Tibial nerve (tissue), 4 donors: ENCODE results near the gene MRPL33.

Source experiments
- CTCF ChIP-seq, 5 experiments: fragments of 200-600 bp in 3 of 5; fragments of 450-650 bp in 2 of 5; sonication (generic) in 3 of 5; IDR thresholded peaks; one replicate each; pipeline ENCODE4 v1.5.1; 2016 to 2019; ENCODE audit warnings: antibody characterized with exemption in 5 of 5, mild to moderate bottlenecking in 3 of 5, moderate library complexity in 2 of 5
- EP300 ChIP-seq, 2 donors: sonication (generic); formaldehyde crosslinking; IDR thresholded peaks; one replicate each; pipeline ENCODE4 v1.6.1; 2017; ENCODE audit warnings: antibody characterized with exemption in 2 of 2, mild to moderate bottlenecking in 1 of 2
- POLR2A ChIP-seq, 2 donors: fragments of 450-650 bp; IDR thresholded peaks; one replicate each; pipeline ENCODE4 v1.6.1; 2017; ENCODE audit warnings: antibody characterized with exemption in 2 of 2, mild to moderate bottlenecking in 2 of 2, moderate library complexity in 2 of 2

- TF ChIP-seq CTCF (IDR thresholded peaks at IDR 0.05) (no peak), POLR2A (IDR thresholded peaks at IDR 0.05) (no peak), EP300 (IDR thresholded peaks at IDR 0.05) (peak in 1 of 2 donors; percentile 79)
These were observed 27.6 kb downstream of the MRPL33 start for GRCh38 chr2:27798948-27799645.
